Measurements from ENCODE around the gene CAMK2B.

- no peak for TF ChIP-seq CTCF (IDR thresholded peaks at IDR 0.05; ENCODE audit: low read length)
- TF ChIP-seq EZH2 (IDR thresholded peaks at IDR 0.05; ENCODE audit: borderline replicate concordance, low read length) = no peak
These were observed 1.1 kb upstream of the CAMK2B start for GRCh38 chr7:44326261-44327125.
